Activated naive CD4-positive, alpha-beta T cell treated with anti-CD3 and anti-CD28 coated beads, Interleukin-2, amount 10 ng/mL, durations not matched to agents 7 days and 5 days (primary cell): ENCODE results near the gene STK32C.
A peak's percentile ranks its signal among the peaks of the same experiment; 100 is the strongest.

ENCODE experiments used
- CTCF ChIA-PET: fragments of 350-600 bp; sonication (Branson Sonifier 250); formaldehyde crosslinking; loops from one replicate; lab custom pipeline; 2021; ENCODE audit warnings: antibody characterized with exemption; lab: Charles Lee
- DNase-seq: peaks from one replicate; pipeline ENCODE4 v3.0.0-alpha.2; 2020
- H3K27ac Mint-ChIP-seq: one replicate; pipeline ENCODE4 v1.8.0; 2021; ENCODE audit warnings: mild to moderate bottlenecking, moderate library complexity, mixed read lengths
- H3K27me3 Mint-ChIP-seq: one replicate; pipeline ENCODE4 v1.8.0; 2021; ENCODE audit warnings: mild to moderate bottlenecking, mixed read lengths
- H3K36me3 Mint-ChIP-seq: one replicate; pipeline ENCODE4 v1.8.0; 2021; ENCODE audit warnings: mixed read lengths
- H3K4me1 Mint-ChIP-seq: one replicate; pipeline ENCODE4 v1.8.0; 2021; ENCODE audit warnings: mixed read lengths
- H3K4me3 Mint-ChIP-seq: one replicate; pipeline ENCODE4 v1.8.0; 2021; ENCODE audit warnings: mild to moderate bottlenecking, moderate library complexity, mixed read lengths
- H3K9me3 Mint-ChIP-seq: one replicate; pipeline ENCODE4 v1.8.0; 2021; ENCODE audit warnings: mixed read lengths

STK32C gene

GRCh38 chr10:132281915-132282666 lies 25.7 kb downstream of the STK32C start:
- Mint-ChIP-seq H3K27ac (no peak overlapping the region), H3K27me3 (no peaks in the 10 kb centered on the region), H3K36me3 (no peaks in the 10 kb centered on the region), H3K9me3 (peaks cover 6% of the 10 kb centered on the region), H3K4me1 (no peaks in the 10 kb centered on the region), H3K4me3 (no peak overlapping the region)
- CTCF ChIA-PET, result interaction anchor here (0.7 kb wide), 1 partner anchor 172 kb away, joined by 3 read pairs; no protein-coding TSS in a partner anchor
- DNase-seq, result no peak

- peaks cover 6% of the 10 kb centered on the region for H3K9me3 Mint-ChIP-seq
- CTCF ChIA-PET, result no interaction called here
- no peaks in the 10 kb centered on the region for H3K4me1 Mint-ChIP-seq
- DNase-seq, result no peak
- no peaks in the 10 kb centered on the region for H3K36me3 Mint-ChIP-seq
- H3K4me3 Mint-ChIP-seq, result no peak overlapping the region
- H3K27me3 Mint-ChIP-seq, result no peaks in the 10 kb centered on the region
- H3K27ac Mint-ChIP-seq, result peak overlapping the region; percentile 52
Observed at GRCh38 chr10:132280646-132281074, 27.1 kb downstream of the STK32C start.

- no peaks in the 10 kb centered on the region for H3K27me3 Mint-ChIP-seq
- CTCF ChIA-PET, result no interaction called here
- no peaks in the 10 kb centered on the region for H3K36me3 Mint-ChIP-seq
- peak overlapping the region; percentile 52 for H3K27ac Mint-ChIP-seq
- DNase-seq, result no peak
- no peaks in the 10 kb centered on the region for H3K4me1 Mint-ChIP-seq
- H3K4me3 Mint-ChIP-seq, result no peak overlapping the region
- peaks cover 6% of the 10 kb centered on the region for H3K9me3 Mint-ChIP-seq
Observed at GRCh38 chr10:132279873-132280645, 27.7 kb downstream of the STK32C start.

- no peak for DNase-seq
- CTCF ChIA-PET, result no interaction called here
Observed at GRCh38 chr10:132277311-132277741, 30.4 kb downstream of the STK32C start.

GRCh38 chr10:132276706-132277105 lies 31.0 kb downstream of the STK32C start:
- CTCF ChIA-PET, result no interaction called here
- H3K27me3 Mint-ChIP-seq, result no peaks in the 10 kb centered on the region
- H3K4me3 Mint-ChIP-seq, result no peak overlapping the region
- peaks cover 6% of the 10 kb centered on the region for H3K9me3 Mint-ChIP-seq
- no peaks in the 10 kb centered on the region for H3K4me1 Mint-ChIP-seq
- H3K27ac Mint-ChIP-seq, result no peak overlapping the region
- DNase-seq, result no peak
- no peaks in the 10 kb centered on the region for H3K36me3 Mint-ChIP-seq

More at GRCh38 chr10:132277311-132277741, 30.4 kb downstream of the STK32C start:
- no peak overlapping the region for H3K4me3 Mint-ChIP-seq
- peaks cover 6% of the 10 kb centered on the region for H3K9me3 Mint-ChIP-seq
- H3K4me1 Mint-ChIP-seq, result no peaks in the 10 kb centered on the region
- no peaks in the 10 kb centered on the region for H3K27me3 Mint-ChIP-seq
- H3K36me3 Mint-ChIP-seq, result no peaks in the 10 kb centered on the region
- no peak overlapping the region for H3K27ac Mint-ChIP-seq

- H3K9me3 Mint-ChIP-seq, result peaks cover 6% of the 10 kb centered on the region
- H3K36me3 Mint-ChIP-seq, result no peaks in the 10 kb centered on the region
- no peak overlapping the region for H3K27ac Mint-ChIP-seq
- H3K4me3 Mint-ChIP-seq, result no peak overlapping the region
- DNase-seq, result no peak
- CTCF ChIA-PET, result no interaction called here
- no peaks in the 10 kb centered on the region for H3K4me1 Mint-ChIP-seq
- no peaks in the 10 kb centered on the region for H3K27me3 Mint-ChIP-seq
Observed at GRCh38 chr10:132276179-132276675, 31.5 kb downstream of the STK32C start.

GRCh38 chr10:132275426-132276178 lies 32.1 kb downstream of the STK32C start:
- H3K36me3 Mint-ChIP-seq, result no peaks in the 10 kb centered on the region
- H3K27ac Mint-ChIP-seq, result no peak overlapping the region
- H3K4me1 Mint-ChIP-seq, result no peaks in the 10 kb centered on the region
- no peaks in the 10 kb centered on the region for H3K27me3 Mint-ChIP-seq
- H3K4me3 Mint-ChIP-seq, result no peak overlapping the region
- no peak for DNase-seq
- CTCF ChIA-PET, result no interaction called here
- peaks cover under 1% of the 10 kb centered on the region for H3K9me3 Mint-ChIP-seq

GRCh38 chr10:132274986-132275385 lies 32.8 kb downstream of the STK32C start:
- H3K4me1 Mint-ChIP-seq, result no peaks in the 10 kb centered on the region
- no peak overlapping the region for H3K27ac Mint-ChIP-seq
- CTCF ChIA-PET, result no interaction called here
- no peak for DNase-seq
- no peaks in the 10 kb centered on the region for H3K27me3 Mint-ChIP-seq
- H3K4me3 Mint-ChIP-seq, result no peak overlapping the region
- no peaks in the 10 kb centered on the region for H3K9me3 Mint-ChIP-seq
- no peaks in the 10 kb centered on the region for H3K36me3 Mint-ChIP-seq

- Mint-ChIP-seq H3K27ac (no peak overlapping the region), H3K9me3 (no peaks in the 10 kb centered on the region), H3K4me1 (no peaks in the 10 kb centered on the region), H3K4me3 (no peak overlapping the region), H3K36me3 (no peaks in the 10 kb centered on the region), H3K27me3 (no peaks in the 10 kb centered on the region)
- DNase-seq, result no peak
- CTCF ChIA-PET, result no interaction called here
Observed at GRCh38 chr10:132274581-132274980, 33.2 kb downstream of the STK32C start.

- no peak for DNase-seq
- H3K4me3 Mint-ChIP-seq, result no peak overlapping the region
- no peaks in the 10 kb centered on the region for H3K27me3 Mint-ChIP-seq
- no peaks in the 10 kb centered on the region for H3K4me1 Mint-ChIP-seq
- peaks cover under 1% of the 10 kb centered on the region for H3K9me3 Mint-ChIP-seq
- CTCF ChIA-PET, result no interaction called here
- H3K36me3 Mint-ChIP-seq, result no peaks in the 10 kb centered on the region
- H3K27ac Mint-ChIP-seq, result no peak overlapping the region
Observed at GRCh38 chr10:132273966-132274365, 33.8 kb downstream of the STK32C start.

GRCh38 chr10:132273304-132273944 lies 34.3 kb downstream of the STK32C start:
- H3K4me1 Mint-ChIP-seq, result no peaks in the 10 kb centered on the region
- CTCF ChIA-PET, result no interaction called here
- H3K36me3 Mint-ChIP-seq, result no peaks in the 10 kb centered on the region
- DNase-seq, result no peak
- H3K27ac Mint-ChIP-seq, result no peak overlapping the region
- no peak overlapping the region for H3K4me3 Mint-ChIP-seq
- no peaks in the 10 kb centered on the region for H3K27me3 Mint-ChIP-seq
- H3K9me3 Mint-ChIP-seq, result peaks cover 6% of the 10 kb centered on the region

GRCh38 chr10:132272231-132272971 lies 35.3 kb downstream of the STK32C start:
- Mint-ChIP-seq H3K4me3 (no peak overlapping the region), H3K4me1 (no peaks in the 10 kb centered on the region), H3K27me3 (no peaks in the 10 kb centered on the region), H3K36me3 (no peaks in the 10 kb centered on the region), H3K27ac (no peak overlapping the region), H3K9me3 (peaks cover 16% of the 10 kb centered on the region)
- CTCF ChIA-PET, result no interaction called here
- DNase-seq, result no peak

GRCh38 chr10:132271458-132272230 lies 36.1 kb downstream of the STK32C start:
- Mint-ChIP-seq H3K9me3 (peaks cover 18% of the 10 kb centered on the region), H3K36me3 (no peaks in the 10 kb centered on the region), H3K27me3 (no peaks in the 10 kb centered on the region), H3K4me1 (peaks cover under 1% of the 10 kb centered on the region), H3K27ac (no peak overlapping the region), H3K4me3 (no peak overlapping the region)
- CTCF ChIA-PET, result no interaction called here
- DNase-seq, result no peak
